Fibroblast of lung (primary cell): ENCODE data around the gene DTX3L.

ENCODE experiments used
- CTCF ChIP-seq, 2 donors: IDR thresholded peaks in 1 of 2; conservative IDR thresholded peaks in 1 of 2; 1 replicate in 1 of 2; 2 replicates in 1 of 2; pipeline ENCODE4 v1.5.1; 2011 to 2012; ENCODE audit warnings: low read length in 2 of 2, control low read depth in 1 of 2, inconsistent platforms in 1 of 2, low read depth in 1 of 2, mild to moderate bottlenecking in 1 of 2
- EZH2 ChIP-seq: IDR thresholded peaks from 2 replicates; pipeline ENCODE4 v1.5.1; 2012; ENCODE audit warnings: low read length, control low read depth, mild to moderate bottlenecking; ENCODE audit errors: missing control alignments

- TF ChIP-seq CTCF (conservative IDR thresholded peaks at IDR 0.05 in 1 of 2, IDR thresholded peaks at IDR 0.05 in 1 of 2; ENCODE audit: low read depth in 1 of 2, low read length in 2 of 2) (no peak), EZH2 (no peak)
Observed at GRCh38 chr3:122609798-122610559, 45.8 kb downstream of the DTX3L start.
